Stimulated activated naive CD8-positive, alpha-beta T cell treated with anti-CD3 and anti-CD28 coated beads, Interleukin-15, Interleukin-2, amounts not matched to agents 100 ng/mL and 50 ng/mL, for 24 hours (primary cell): ENCODE data around the gene FNIP1.

Experiments used
- H3K27ac Mint-ChIP-seq: one replicate; pipeline ENCODE4 v1.8.0; 2021; ENCODE audit warnings: mild to moderate bottlenecking, mixed read lengths
- H3K27me3 Mint-ChIP-seq: one replicate; pipeline ENCODE4 v1.8.0; 2021; ENCODE audit warnings: mixed read lengths
- H3K36me3 Mint-ChIP-seq: one replicate; pipeline ENCODE4 v1.8.0; 2021; ENCODE audit warnings: low read depth, mixed read lengths
- H3K4me1 Mint-ChIP-seq: one replicate; pipeline ENCODE4 v1.8.0; 2021; ENCODE audit warnings: low read depth, mixed read lengths
- H3K4me3 Mint-ChIP-seq: one replicate; pipeline ENCODE4 v1.8.0; 2021; ENCODE audit warnings: mild to moderate bottlenecking, mixed read lengths
- H3K9me3 Mint-ChIP-seq: one replicate; pipeline ENCODE4 v1.8.0; 2021; ENCODE audit warnings: mixed read lengths

The FNIP1 gene

GRCh38 chr5:131773805-131774204, 23.0 kb downstream of the FNIP1 start:
- H3K4me1 Mint-ChIP-seq = peaks cover 30% of the 10 kb centered on the region
- H3K9me3 Mint-ChIP-seq = no peaks in the 10 kb centered on the region
- no peaks in the 10 kb centered on the region for H3K27me3 Mint-ChIP-seq
- H3K4me3 Mint-ChIP-seq = no peak overlapping the region
- no peak overlapping the region for H3K27ac Mint-ChIP-seq
- peaks cover 3% of the 10 kb centered on the region for H3K36me3 Mint-ChIP-seq

- Mint-ChIP-seq H3K9me3 (no peaks in the 10 kb centered on the region), H3K4me1 (peaks cover 27% of the 10 kb centered on the region), H3K36me3 (peaks cover 4% of the 10 kb centered on the region), H3K27me3 (no peaks in the 10 kb centered on the region), H3K27ac (no peak overlapping the region), H3K4me3 (no peak overlapping the region)
Measured at GRCh38 chr5:131771692-131772091, 25.1 kb downstream of the FNIP1 start.

- Mint-ChIP-seq H3K27ac (no peak overlapping the region), H3K27me3 (no peaks in the 10 kb centered on the region), H3K9me3 (no peaks in the 10 kb centered on the region), H3K4me3 (no peak overlapping the region), H3K4me1 (peaks cover 27% of the 10 kb centered on the region), H3K36me3 (peaks cover 8% of the 10 kb centered on the region)
Measured at GRCh38 chr5:131769961-131770360, 26.9 kb downstream of the FNIP1 start.

GRCh38 chr5:131769336-131769735, 27.5 kb downstream of the FNIP1 start:
- H3K27me3 Mint-ChIP-seq = no peaks in the 10 kb centered on the region
- H3K36me3 Mint-ChIP-seq = peaks cover 10% of the 10 kb centered on the region
- H3K4me3 Mint-ChIP-seq = no peak overlapping the region
- no peaks in the 10 kb centered on the region for H3K9me3 Mint-ChIP-seq
- H3K4me1 Mint-ChIP-seq = peaks cover 25% of the 10 kb centered on the region
- no peak overlapping the region for H3K27ac Mint-ChIP-seq

GRCh38 chr5:131767891-131768290, 28.9 kb downstream of the FNIP1 start:
- H3K27me3 Mint-ChIP-seq = no peaks in the 10 kb centered on the region
- H3K4me1 Mint-ChIP-seq = peaks cover 14% of the 10 kb centered on the region
- H3K27ac Mint-ChIP-seq = no peak overlapping the region
- peaks cover 17% of the 10 kb centered on the region for H3K36me3 Mint-ChIP-seq
- H3K9me3 Mint-ChIP-seq = peaks cover 10% of the 10 kb centered on the region
- H3K4me3 Mint-ChIP-seq = no peak overlapping the region

- Mint-ChIP-seq H3K27me3 (no peaks in the 10 kb centered on the region), H3K27ac (no peak overlapping the region), H3K4me3 (no peak overlapping the region), H3K9me3 (peaks cover 14% of the 10 kb centered on the region), H3K4me1 (peaks cover 18% of the 10 kb centered on the region), H3K36me3 (peaks cover 21% of the 10 kb centered on the region)
Measured at GRCh38 chr5:131766689-131767088, 30.1 kb downstream of the FNIP1 start.

GRCh38 chr5:131765261-131765660, 31.6 kb downstream of the FNIP1 start:
- Mint-ChIP-seq H3K4me1 (peaks cover 22% of the 10 kb centered on the region), H3K27me3 (no peaks in the 10 kb centered on the region), H3K36me3 (peaks cover 21% of the 10 kb centered on the region), H3K9me3 (peaks cover 14% of the 10 kb centered on the region), H3K4me3 (no peak overlapping the region), H3K27ac (no peak overlapping the region)

GRCh38 chr5:131763968-131764367, 32.8 kb downstream of the FNIP1 start:
- Mint-ChIP-seq H3K9me3 (peaks cover 14% of the 10 kb centered on the region), H3K36me3 (peaks cover 21% of the 10 kb centered on the region), H3K27ac (no peak overlapping the region), H3K4me3 (no peak overlapping the region), H3K4me1 (peaks cover 28% of the 10 kb centered on the region), H3K27me3 (no peaks in the 10 kb centered on the region)

- Mint-ChIP-seq H3K9me3 (peaks cover 14% of the 10 kb centered on the region), H3K27ac (no peak overlapping the region), H3K36me3 (peaks cover 17% of the 10 kb centered on the region), H3K4me1 (peaks cover 33% of the 10 kb centered on the region), H3K27me3 (no peaks in the 10 kb centered on the region), H3K4me3 (no peak overlapping the region)
Measured at GRCh38 chr5:131760793-131761192, 36.0 kb downstream of the FNIP1 start.

- no peak overlapping the region for H3K4me3 Mint-ChIP-seq
- peaks cover 14% of the 10 kb centered on the region for H3K9me3 Mint-ChIP-seq
- peaks cover 35% of the 10 kb centered on the region for H3K4me1 Mint-ChIP-seq
- H3K27me3 Mint-ChIP-seq = no peaks in the 10 kb centered on the region
- H3K27ac Mint-ChIP-seq = no peak overlapping the region
- peaks cover 11% of the 10 kb centered on the region for H3K36me3 Mint-ChIP-seq
Measured at GRCh38 chr5:131759704-131760103, 37.1 kb downstream of the FNIP1 start.

- Mint-ChIP-seq H3K9me3 (peaks cover 8% of the 10 kb centered on the region), H3K4me1 (peaks cover 37% of the 10 kb centered on the region), H3K4me3 (no peak overlapping the region), H3K27me3 (no peaks in the 10 kb centered on the region), H3K36me3 (peaks cover 5% of the 10 kb centered on the region), H3K27ac (no peak overlapping the region)
Measured at GRCh38 chr5:131758520-131758900, 38.3 kb downstream of the FNIP1 start.

GRCh38 chr5:131757830-131758519, 38.8 kb downstream of the FNIP1 start:
- Mint-ChIP-seq H3K4me3 (no peak overlapping the region), H3K4me1 (peaks cover 41% of the 10 kb centered on the region), H3K36me3 (peaks cover 5% of the 10 kb centered on the region), H3K27ac (no peak overlapping the region), H3K27me3 (no peaks in the 10 kb centered on the region), H3K9me3 (peaks cover 5% of the 10 kb centered on the region)

- Mint-ChIP-seq H3K27ac (no peak overlapping the region), H3K4me3 (no peak overlapping the region), H3K9me3 (no peaks in the 10 kb centered on the region), H3K36me3 (no peaks in the 10 kb centered on the region), H3K4me1 (peaks cover 38% of the 10 kb centered on the region), H3K27me3 (no peaks in the 10 kb centered on the region)
Measured at GRCh38 chr5:131756942-131757341, 39.9 kb downstream of the FNIP1 start.

GRCh38 chr5:131754363-131754762, 42.5 kb downstream of the FNIP1 start:
- no peaks in the 10 kb centered on the region for H3K9me3 Mint-ChIP-seq
- H3K27me3 Mint-ChIP-seq = no peaks in the 10 kb centered on the region
- H3K4me1 Mint-ChIP-seq = peaks cover 29% of the 10 kb centered on the region
- H3K4me3 Mint-ChIP-seq = no peak overlapping the region
- peaks cover 7% of the 10 kb centered on the region for H3K36me3 Mint-ChIP-seq
- H3K27ac Mint-ChIP-seq = no peak overlapping the region

GRCh38 chr5:131751506-131751905, 45.3 kb downstream of the FNIP1 start:
- no peaks in the 10 kb centered on the region for H3K9me3 Mint-ChIP-seq
- no peak overlapping the region for H3K4me3 Mint-ChIP-seq
- no peak overlapping the region for H3K27ac Mint-ChIP-seq
- peaks cover 38% of the 10 kb centered on the region for H3K4me1 Mint-ChIP-seq
- H3K27me3 Mint-ChIP-seq = no peaks in the 10 kb centered on the region
- H3K36me3 Mint-ChIP-seq = peaks cover 12% of the 10 kb centered on the region
